Mammary epithelial cell (primary cell): Measurements from ENCODE around the gene ALK.

ENCODE experiments used
- EZH2 ChIP-seq: IDR thresholded peaks from 2 replicates; pipeline ENCODE4 v1.6.1; 2012; ENCODE audit warnings: low read length, inconsistent platforms, borderline replicate concordance
- TF ChIP-seq, protein P1 (sequence below), 2 donors: IDR thresholded peaks in 1 of 2; conservative IDR thresholded peaks in 1 of 2; 2 replicates each; pipeline ENCODE4 v1.5.1; 2011 to 2012; ENCODE audit warnings: inconsistent platforms in 2 of 2, low read length in 2 of 2, mild to moderate bottlenecking in 2 of 2, control low read depth in 1 of 2, low read depth in 1 of 2; ENCODE audit not compliant: insufficient read depth in 1 of 2; ENCODE audit errors: extremely low read depth in 1 of 2

DNA sequence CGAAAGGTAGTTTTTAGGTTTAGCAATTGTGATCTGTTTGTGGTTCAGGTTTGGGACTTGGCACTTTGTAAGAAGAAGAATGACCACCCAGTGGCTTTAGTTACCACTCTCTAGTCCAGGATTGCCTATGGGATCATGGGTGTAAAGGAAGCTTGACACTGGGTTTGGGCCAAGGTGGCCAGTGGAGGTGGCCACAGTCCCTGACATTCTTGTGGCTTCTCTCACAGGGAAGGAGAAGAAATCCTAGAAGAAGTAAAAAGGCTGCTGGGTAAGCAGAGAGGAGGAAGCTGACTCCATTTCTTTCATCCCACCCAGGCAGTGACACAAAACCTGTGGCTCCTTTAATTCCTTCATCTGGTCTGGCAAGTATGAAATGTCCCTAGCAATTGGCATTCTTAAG, 411.5 kb downstream of the ALK start:
- no peak for TF ChIP-seq EZH2
- TF ChIP-seq, protein P1, sequence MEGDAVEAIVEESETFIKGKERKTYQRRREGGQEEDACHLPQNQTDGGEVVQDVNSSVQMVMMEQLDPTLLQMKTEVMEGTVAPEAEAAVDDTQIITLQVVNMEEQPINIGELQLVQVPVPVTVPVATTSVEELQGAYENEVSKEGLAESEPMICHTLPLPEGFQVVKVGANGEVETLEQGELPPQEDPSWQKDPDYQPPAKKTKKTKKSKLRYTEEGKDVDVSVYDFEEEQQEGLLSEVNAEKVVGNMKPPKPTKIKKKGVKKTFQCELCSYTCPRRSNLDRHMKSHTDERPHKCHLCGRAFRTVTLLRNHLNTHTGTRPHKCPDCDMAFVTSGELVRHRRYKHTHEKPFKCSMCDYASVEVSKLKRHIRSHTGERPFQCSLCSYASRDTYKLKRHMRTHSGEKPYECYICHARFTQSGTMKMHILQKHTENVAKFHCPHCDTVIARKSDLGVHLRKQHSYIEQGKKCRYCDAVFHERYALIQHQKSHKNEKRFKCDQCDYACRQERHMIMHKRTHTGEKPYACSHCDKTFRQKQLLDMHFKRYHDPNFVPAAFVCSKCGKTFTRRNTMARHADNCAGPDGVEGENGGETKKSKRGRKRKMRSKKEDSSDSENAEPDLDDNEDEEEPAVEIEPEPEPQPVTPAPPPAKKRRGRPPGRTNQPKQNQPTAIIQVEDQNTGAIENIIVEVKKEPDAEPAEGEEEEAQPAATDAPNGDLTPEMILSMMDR (conservative IDR thresholded peaks at IDR 0.05 in 1 of 2, IDR thresholded peaks at IDR 0.05 in 1 of 2; ENCODE audit: extremely low read depth in 1 of 2, insufficient read depth in 1 of 2, low read depth in 1 of 2, low read length in 2 of 2): no peak
